SK-MEL-5 (cell line): Measurements from ENCODE around the gene MRM2. TPM values are rescaled to one million over a fixed set of nuclear protein-coding genes. Genes with fewer than 3 reads are reported as not detected.

ENCODE experiments used
- DNase-seq: peaks from one replicate; pipeline ENCODE4 v3.0.0-alpha.2; 2016; ENCODE audit warnings: low read depth, low spot score
- in situ Hi-C: cut with HindIII; loops from 2 replicates; pipeline ENCODE4 v1.10.0; 2016; ENCODE audit warnings: low sequenced_read_pairs, high pct_unique_total_duplicates, low pct_unique_long_range_greater_than_20kb
- total RNA-seq: library from RNA; depleted of rRNA; stranded (reverse); fragments of >200 nt; shearing (Covaris generic); gene quantifications from 2 replicates; pipeline ENCODE4 v1.2.3, GENCODE V29; 2014

MRM2 gene
- total RNA-seq, 1 experiment from 2014 or later = 34.3 TPM

GRCh38 chr7:2201686-2202360 lies 40.2 kb downstream of the MRM2 start:
- in situ Hi-C loops = no loop called here

GRCh38 chr7:2201128-2201527 lies 40.9 kb downstream of the MRM2 start:
- no peak for DNase-seq
- in situ Hi-C loops = no loop called here

More at GRCh38 chr7:2201686-2202360, 40.2 kb downstream of the MRM2 start:
- DNase-seq = no peak

GRCh38 chr7:2200584-2200980 lies 41.4 kb downstream of the MRM2 start:
- DNase-seq = no peak
- in situ Hi-C loops = no loop called here

- no peak for DNase-seq
Measured at GRCh38 chr7:2199956-2200583, 41.9 kb downstream of the MRM2 start.

GRCh38 chr7:2199528-2199927 lies 42.5 kb downstream of the MRM2 start:
- DNase-seq = no peak
- in situ Hi-C loops = no loop called here

More at GRCh38 chr7:2199956-2200583, 41.9 kb downstream of the MRM2 start:
- in situ Hi-C loops = no loop called here

- in situ Hi-C loops = no loop called here
- DNase-seq = no peak
Measured at GRCh38 chr7:2198760-2199159, 43.2 kb downstream of the MRM2 start.

GRCh38 chr7:2198206-2198605 lies 43.8 kb downstream of the MRM2 start:
- in situ Hi-C loops = no loop called here
- DNase-seq = no peak

- in situ Hi-C loops = no loop called here
Measured at GRCh38 chr7:2197436-2198155, 44.4 kb downstream of the MRM2 start.

GRCh38 chr7:2196381-2197378 lies 45.3 kb downstream of the MRM2 start:
- in situ Hi-C loops = no loop called here
- DNase-seq = no peak

More at GRCh38 chr7:2197436-2198155, 44.4 kb downstream of the MRM2 start:
- DNase-seq = no peak

- in situ Hi-C loops = no loop called here
- no peak for DNase-seq
Measured at GRCh38 chr7:2195400-2196246, 46.4 kb downstream of the MRM2 start.

- in situ Hi-C loops = no loop called here
- no peak for DNase-seq
Measured at GRCh38 chr7:2193575-2194305, 48.3 kb downstream of the MRM2 start.

GRCh38 chr7:2192831-2193534 lies 49.0 kb downstream of the MRM2 start:
- no peak for DNase-seq
- in situ Hi-C loops = no loop called here

- no peak for DNase-seq
- in situ Hi-C loops = no loop called here
Measured at GRCh38 chr7:2191016-2191415, 51.0 kb downstream of the MRM2 start.

- no peak for DNase-seq
- in situ Hi-C loops = no loop called here
Measured at GRCh38 chr7:2190531-2190930, 51.5 kb downstream of the MRM2 start.

GRCh38 chr7:2186166-2186565 lies 55.8 kb downstream of the MRM2 start:
- DNase-seq = no peak
- in situ Hi-C loops = no loop called here

- in situ Hi-C loops = no loop called here
Measured at GRCh38 chr7:2185715-2186114, 56.3 kb downstream of the MRM2 start.

More at GRCh38 chr7:2185715-2186114, 56.3 kb downstream of the MRM2 start:
- DNase-seq = peak; percentile 33
